CD4-positive, CD25-positive, alpha-beta regulatory T cell (primary cell): ENCODE results near the gene KIF16B. TPM values are rescaled to one million over a fixed set of nuclear protein-coding genes. Genes with fewer than 3 reads are reported as not detected.

Source experiments
- ATAC-seq, 2 donors: fragments of 150-1000 bp; cut with Tn5 transposase; one replicate each; pipeline ENCODE4 v1.10.0; 2021; ENCODE audit warnings: low read depth in 2 of 2, moderate number of reproducible peaks in 2 of 2, moderate library complexity in 1 of 2
- DNase-seq, 3 donors: peaks; one replicate each; pipeline versions ENCODE4 v3.0.0 to v3.0.0-alpha.2; 2012 to 2022; ENCODE audit warnings: mixed read lengths in 1 of 3
- H3K27ac ChIP-seq: one replicate; pipeline ENCODE4 v1.7.0; 2013; ENCODE audit warnings: mild to moderate bottlenecking, low read length; ENCODE audit not compliant: insufficient read depth, poor library complexity, severe bottlenecking
- H3K27me3 ChIP-seq: one replicate; pipeline ENCODE4 v1.7.0; 2013; ENCODE audit warnings: low read length; ENCODE audit not compliant: control insufficient read depth, insufficient read depth
- H3K36me3 ChIP-seq: one replicate; pipeline ENCODE4 v1.7.0; 2013; ENCODE audit warnings: mild to moderate bottlenecking, low read length, moderate library complexity; ENCODE audit not compliant: control insufficient read depth, insufficient read depth
- H3K4me1 ChIP-seq: 2 replicates; pipeline ENCODE4 v1.7.0; 2013; ENCODE audit warnings: mild to moderate bottlenecking, low read length; ENCODE audit not compliant: insufficient read depth, control insufficient read depth, poor library complexity, severe bottlenecking
- H3K4me3 ChIP-seq: one replicate; pipeline ENCODE4 v1.7.0; 2013; ENCODE audit warnings: low read depth, mild to moderate bottlenecking, low read length, moderate library complexity
- H3K9me3 ChIP-seq, 2 experiments: 1 replicate in 1 of 2; 2 replicates in 1 of 2; pipeline ENCODE4 v1.7.0; 2013; ENCODE audit warnings: low read length in 2 of 2, mild to moderate bottlenecking in 1 of 2, moderate library complexity in 1 of 2; ENCODE audit not compliant: control insufficient read depth in 2 of 2
- H3K27ac Mint-ChIP-seq, 3 donors: one replicate each; pipeline ENCODE4 v1.8.0; 2020 to 2022; ENCODE audit warnings: mild to moderate bottlenecking in 3 of 3, mixed read lengths in 3 of 3, moderate library complexity in 2 of 3
- H3K27me3 Mint-ChIP-seq: one replicate; pipeline ENCODE4 v1.8.0; 2022; ENCODE audit warnings: mild to moderate bottlenecking, mixed read lengths
- H3K36me3 Mint-ChIP-seq: one replicate; pipeline ENCODE4 v1.8.0; 2020; ENCODE audit warnings: mixed read lengths
- H3K4me1 Mint-ChIP-seq, 4 donors: one replicate each; pipeline ENCODE4 v1.8.0; 2020 to 2022; ENCODE audit warnings: mixed read lengths in 4 of 4, mild to moderate bottlenecking in 1 of 4
- H3K4me3 Mint-ChIP-seq, 4 donors: one replicate each; pipeline ENCODE4 v1.8.0; 2020 to 2022; ENCODE audit warnings: mild to moderate bottlenecking in 4 of 4, mixed read lengths in 4 of 4, moderate library complexity in 3 of 4
- H3K9me3 Mint-ChIP-seq, 7 donors: one replicate each; pipeline ENCODE4 v1.8.0; 2020 to 2022; ENCODE audit warnings: mixed read lengths in 7 of 7, mild to moderate bottlenecking in 3 of 7, moderate library complexity in 2 of 7
- polyA plus RNA-seq, 4 donors: library from polyadenylated mRNA; unstranded; fragments of 300-500 nt; fragmentation: Illumina TruSeq; gene quantifications; one replicate each; pipeline ENCODE4 v1.2.3, GENCODE V29; 2021
- total RNA-seq: library from RNA; stranded (reverse); gene quantifications from one replicate; pipeline ENCODE4 v1.2.3, GENCODE V29; 2022

KIF16B gene
- total and polyA plus RNA-seq, 5 donors from 2014 or later = 3.1 to 5.2 (median 4.8) TPM

DNA sequence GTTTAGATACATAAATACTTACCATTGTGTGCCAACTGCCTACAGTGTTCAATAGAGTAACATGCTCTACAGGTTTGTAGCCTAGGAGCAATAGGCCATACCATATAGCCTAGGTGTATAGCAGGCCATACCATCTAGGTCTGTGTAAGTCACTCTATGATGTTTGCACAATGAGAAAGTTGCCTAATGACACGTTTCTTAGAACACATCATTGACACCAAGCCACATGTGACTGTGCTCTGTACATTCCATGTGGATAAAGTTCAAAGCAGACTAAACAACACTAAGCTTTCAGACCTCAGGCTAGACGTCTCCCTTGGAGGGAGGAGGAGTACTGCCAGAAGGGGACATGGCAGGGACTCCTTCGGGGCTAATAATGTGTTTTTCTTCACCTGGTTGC is 93.6 kb downstream of the KIF16B start:
- no peaks in the 10 kb centered on the region for H3K9me3 ChIP-seq
- no peak overlapping the region for H3K4me3 Mint-ChIP-seq
- no peak overlapping the region for H3K4me3 ChIP-seq
- H3K27ac ChIP-seq = no peak overlapping the region
- ATAC-seq = no peak
- no peak overlapping the region for H3K27ac Mint-ChIP-seq
- H3K36me3 Mint-ChIP-seq = peaks cover 26% of the 10 kb centered on the region
- H3K36me3 ChIP-seq = peaks cover 2% of the 10 kb centered on the region
- H3K27me3 ChIP-seq = no peaks in the 10 kb centered on the region
- DNase-seq = no peak
- no peaks in the 10 kb centered on the region for H3K4me1 ChIP-seq
- no peaks in the 10 kb centered on the region for H3K27me3 Mint-ChIP-seq
- H3K9me3 Mint-ChIP-seq = peaks cover 0 to 3% (median 0%) of the 10 kb centered on the region in 7 donors
- H3K4me1 Mint-ChIP-seq = peaks cover 3 to 7% (median 4%) of the 10 kb centered on the region in 4 donors

DNA sequence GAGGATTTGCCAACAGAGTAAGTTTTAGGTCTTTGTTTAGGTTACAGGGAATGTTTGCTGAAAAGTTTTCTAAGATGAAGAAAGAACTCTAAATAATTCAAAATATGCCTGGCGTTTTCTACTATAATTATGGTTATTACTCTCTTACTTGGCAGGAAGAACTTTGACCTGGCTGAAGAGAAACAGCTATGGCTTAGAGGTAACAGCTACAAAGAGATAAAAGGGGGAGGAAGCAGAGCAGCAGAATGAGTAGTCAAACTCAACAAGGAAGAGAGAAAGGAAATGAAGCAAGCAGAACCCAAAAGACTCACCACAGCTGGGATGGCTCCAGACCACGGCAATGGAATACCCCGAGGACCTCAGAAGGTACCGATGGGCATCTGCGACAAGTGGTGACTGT is 95.6 kb downstream of the KIF16B start:
- H3K27me3 ChIP-seq = no peaks in the 10 kb centered on the region
- Mint-ChIP-seq H3K27me3 (no peaks in the 10 kb centered on the region), H3K9me3 (peaks cover 0 to 3% (median 0%) of the 10 kb centered on the region in 7 donors), H3K4me3 (no peak overlapping the region), H3K27ac (peak overlapping the region in 1 of 3 donors; percentile 64), H3K4me1 (peaks cover 3 to 7% (median 5%) of the 10 kb centered on the region in 4 donors), H3K36me3 (peaks cover 15% of the 10 kb centered on the region)
- H3K9me3 ChIP-seq = no peaks in the 10 kb centered on the region
- ATAC-seq (no peak), DNase-seq (peak in 1 of 3 donors; percentile 34)
- no peak overlapping the region for H3K27ac ChIP-seq
- H3K36me3 ChIP-seq = peaks cover 2% of the 10 kb centered on the region
- no peak overlapping the region for H3K4me3 ChIP-seq
- H3K4me1 ChIP-seq = no peaks in the 10 kb centered on the region

DNA sequence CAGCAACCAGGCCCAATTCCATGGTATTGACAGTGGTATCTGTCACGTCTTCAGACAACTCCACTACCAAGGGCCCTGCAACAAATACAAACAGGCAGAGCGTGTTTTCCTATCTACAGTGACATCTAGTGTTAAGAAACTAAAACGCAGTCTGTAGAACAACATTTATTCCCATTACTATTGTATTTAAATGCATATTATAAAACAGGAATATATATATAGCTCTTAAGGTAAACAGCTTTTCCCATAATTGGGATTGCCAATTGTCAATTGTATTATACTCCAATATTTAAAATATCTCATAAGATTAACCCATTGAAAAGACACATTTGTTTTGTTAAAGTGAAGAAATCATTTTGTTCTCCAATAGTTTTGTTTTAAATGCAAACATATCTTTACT is 97.2 kb downstream of the KIF16B start:
- H3K9me3 ChIP-seq = no peaks in the 10 kb centered on the region
- ATAC-seq (no peak), DNase-seq (peak in 2 of 3 donors; percentile 11 to 61)
- Mint-ChIP-seq H3K4me3 (no peak overlapping the region), H3K4me1 (peaks cover 3 to 10% (median 5%) of the 10 kb centered on the region in 4 donors), H3K27ac (no peak overlapping the region), H3K9me3 (peaks cover 0 to 3% (median 0%) of the 10 kb centered on the region in 7 donors), H3K27me3 (no peaks in the 10 kb centered on the region), H3K36me3 (peaks cover 17% of the 10 kb centered on the region)
- H3K36me3 ChIP-seq = peaks cover 2% of the 10 kb centered on the region
- no peak overlapping the region for H3K27ac ChIP-seq
- H3K4me3 ChIP-seq = no peak overlapping the region
- H3K27me3 ChIP-seq = no peaks in the 10 kb centered on the region
- H3K4me1 ChIP-seq = no peaks in the 10 kb centered on the region

DNA sequence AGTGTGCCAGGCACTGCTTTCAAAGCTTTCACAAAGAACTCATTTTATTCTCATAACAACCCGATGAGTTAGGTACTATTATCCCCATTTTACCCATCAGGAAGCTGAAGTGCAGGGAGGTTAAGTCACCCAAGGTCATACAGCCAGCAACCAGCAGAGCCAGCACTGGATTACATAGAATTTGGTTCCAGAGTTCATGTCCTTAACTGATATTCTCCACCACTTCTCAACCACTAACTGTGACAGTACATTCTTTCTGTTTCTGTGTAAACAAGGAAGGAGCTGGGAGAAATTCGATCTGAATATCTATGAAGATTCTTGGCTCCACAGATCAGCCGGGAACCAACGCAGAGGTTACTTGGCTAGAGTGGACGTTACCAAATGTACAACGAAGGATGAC is 98.0 kb downstream of the KIF16B start:
- Histone ChIP-seq H3K36me3 (peaks cover 2% of the 10 kb centered on the region), H3K27ac (no peak overlapping the region), H3K4me1 (no peaks in the 10 kb centered on the region), H3K9me3 (no peaks in the 10 kb centered on the region), H3K27me3 (no peaks in the 10 kb centered on the region), H3K4me3 (no peak overlapping the region)
- Mint-ChIP-seq H3K27me3 (no peaks in the 10 kb centered on the region), H3K4me1 (peaks cover 3 to 10% (median 5%) of the 10 kb centered on the region in 4 donors), H3K9me3 (peaks cover 0 to 3% (median 0%) of the 10 kb centered on the region in 7 donors), H3K27ac (no peak overlapping the region), H3K4me3 (no peak overlapping the region), H3K36me3 (peaks cover 17% of the 10 kb centered on the region)
- no peak for DNase-seq
- ATAC-seq = no peak

DNA sequence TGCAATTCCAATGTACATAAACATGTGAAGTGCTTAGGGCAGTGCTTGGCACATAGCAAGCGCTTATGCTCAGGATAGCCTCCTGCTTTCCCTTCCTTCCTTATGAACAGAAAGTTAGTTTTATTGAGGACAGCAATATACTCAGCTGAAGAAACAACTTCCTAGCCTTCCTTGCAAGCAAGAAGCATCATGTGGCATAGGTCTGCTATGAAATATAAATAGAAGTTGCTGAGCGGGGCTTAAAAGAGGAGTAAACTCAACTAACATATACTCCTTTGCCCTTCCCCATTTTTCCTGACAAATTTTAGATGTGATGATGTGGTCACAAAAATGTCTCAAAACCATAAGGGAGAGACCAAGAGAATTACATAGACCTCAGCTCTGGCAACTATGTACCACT is 98.9 kb downstream of the KIF16B start:
- DNase-seq (no peak), ATAC-seq (no peak)
- H3K27me3 Mint-ChIP-seq = no peaks in the 10 kb centered on the region
- H3K27ac Mint-ChIP-seq = no peak overlapping the region
- H3K9me3 Mint-ChIP-seq = peaks cover 0 to 3% (median 0%) of the 10 kb centered on the region in 7 donors
- H3K4me3 Mint-ChIP-seq = no peak overlapping the region
- no peaks in the 10 kb centered on the region for H3K36me3 ChIP-seq
- H3K36me3 Mint-ChIP-seq = peaks cover 16% of the 10 kb centered on the region
- peaks cover 3 to 10% (median 5%) of the 10 kb centered on the region in 4 donors for H3K4me1 Mint-ChIP-seq
- H3K27me3 ChIP-seq = no peaks in the 10 kb centered on the region
- H3K27ac ChIP-seq = no peak overlapping the region
- no peak overlapping the region for H3K4me3 ChIP-seq
- H3K9me3 ChIP-seq = no peaks in the 10 kb centered on the region
- H3K4me1 ChIP-seq = no peaks in the 10 kb centered on the region

DNA sequence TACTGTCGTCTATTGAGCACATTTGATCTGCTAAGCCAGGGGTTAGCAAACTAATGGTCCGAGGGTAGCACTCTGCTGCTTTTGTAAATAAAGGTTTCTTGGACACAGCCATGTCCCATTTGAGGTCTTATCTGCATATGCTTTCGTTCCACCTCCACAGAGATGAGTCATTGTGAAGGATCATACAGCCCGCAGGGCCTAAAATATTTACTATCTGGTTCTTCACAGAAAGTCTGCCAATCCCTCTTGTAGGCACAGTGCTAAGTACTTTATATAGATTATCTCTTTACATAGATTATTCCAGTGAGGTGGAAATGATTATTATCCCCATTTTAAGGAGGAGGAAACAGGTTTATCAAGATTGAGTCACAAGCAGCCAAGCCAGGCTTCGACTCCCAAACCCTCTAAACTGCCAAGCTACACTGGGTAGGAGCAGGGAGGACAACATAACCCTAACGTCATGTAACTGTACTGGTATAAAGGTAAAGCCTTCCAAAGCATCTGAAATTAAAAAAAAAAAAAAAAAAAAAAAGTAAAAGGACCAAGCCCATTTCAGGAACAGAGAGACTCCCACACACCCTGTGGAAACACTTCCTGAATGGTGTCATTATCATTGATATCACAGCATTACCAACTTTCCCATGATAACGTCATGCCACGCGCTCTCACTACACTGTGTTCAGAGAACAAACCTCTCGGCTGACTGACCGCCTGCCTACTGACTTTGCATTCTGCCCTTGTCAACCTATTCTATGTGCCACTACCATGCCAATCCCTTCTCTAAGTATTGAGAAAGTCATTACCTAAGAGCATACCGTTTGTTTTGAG is 101.0 kb downstream of the KIF16B start:
- Histone ChIP-seq H3K27me3 (no peaks in the 10 kb centered on the region), H3K27ac (no peak overlapping the region), H3K4me3 (no peak overlapping the region), H3K36me3 (no peaks in the 10 kb centered on the region), H3K9me3 (no peaks in the 10 kb centered on the region), H3K4me1 (no peaks in the 10 kb centered on the region)
- no peak for DNase-seq
- Mint-ChIP-seq H3K36me3 (peaks cover 12% of the 10 kb centered on the region), H3K4me1 (peaks cover 3 to 10% (median 4%) of the 10 kb centered on the region in 4 donors), H3K4me3 (no peak overlapping the region), H3K9me3 (no peaks in the 10 kb centered on the region), H3K27me3 (no peaks in the 10 kb centered on the region), H3K27ac (no peak overlapping the region)
- ATAC-seq = no peak

DNA sequence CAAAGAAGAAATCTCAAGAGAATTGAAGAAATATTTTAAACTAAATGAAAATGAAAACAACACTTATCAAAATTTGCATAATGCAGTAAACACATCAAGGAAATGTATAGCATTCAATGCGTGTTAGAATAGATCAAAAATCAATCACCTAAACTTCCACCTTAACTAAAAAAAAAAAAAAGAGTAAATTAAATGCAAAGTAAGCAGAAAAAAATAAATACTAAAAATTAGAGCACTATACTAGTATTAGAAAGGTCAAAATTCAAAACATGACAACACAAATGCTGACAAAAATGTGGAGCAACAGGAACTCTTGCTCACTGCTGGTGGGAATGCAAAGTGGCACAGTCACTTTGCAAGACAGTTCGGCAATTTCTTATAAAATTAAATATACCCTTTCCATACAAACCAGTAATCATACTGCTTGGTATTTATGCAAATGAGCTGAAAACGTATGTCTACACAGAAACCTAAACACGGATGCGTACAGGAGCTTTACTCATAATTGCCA is 103.8 kb downstream of the KIF16B start:
- Mint-ChIP-seq H3K27ac (peak overlapping the region in 1 of 3 donors; percentile 53), H3K4me1 (peaks cover 0 to 5% (median 1%) of the 10 kb centered on the region in 4 donors), H3K9me3 (no peaks in the 10 kb centered on the region), H3K36me3 (peaks cover 26% of the 10 kb centered on the region), H3K27me3 (no peaks in the 10 kb centered on the region), H3K4me3 (no peak overlapping the region)
- no peak for ATAC-seq
- Histone ChIP-seq H3K36me3 (no peaks in the 10 kb centered on the region), H3K4me3 (no peak overlapping the region), H3K4me1 (no peaks in the 10 kb centered on the region), H3K27me3 (no peaks in the 10 kb centered on the region), H3K27ac (no peak overlapping the region), H3K9me3 (no peaks in the 10 kb centered on the region)
- DNase-seq = no peak
